Panc1 (cell line): Measurements from ENCODE around the gene SHROOM3.

Source experiments
- REST ChIP-seq, 2 experiments: IDR thresholded peaks; 2 replicates each; pipeline ENCODE4 v1.6.1; 2011 to 2012; ENCODE audit warnings: low read depth in 2 of 2, control low read depth in 1 of 2, low read length in 1 of 2, mild to moderate bottlenecking in 1 of 2, moderate library complexity in 1 of 2; ENCODE audit not compliant: insufficient read depth in 1 of 2
- TF ChIP-seq, protein P1 (sequence below): fragments of 450-650 bp; IDR thresholded peaks from 2 replicates; pipeline ENCODE4 v1.5.1; 2017; ENCODE audit warnings: mild to moderate bottlenecking

DNA sequence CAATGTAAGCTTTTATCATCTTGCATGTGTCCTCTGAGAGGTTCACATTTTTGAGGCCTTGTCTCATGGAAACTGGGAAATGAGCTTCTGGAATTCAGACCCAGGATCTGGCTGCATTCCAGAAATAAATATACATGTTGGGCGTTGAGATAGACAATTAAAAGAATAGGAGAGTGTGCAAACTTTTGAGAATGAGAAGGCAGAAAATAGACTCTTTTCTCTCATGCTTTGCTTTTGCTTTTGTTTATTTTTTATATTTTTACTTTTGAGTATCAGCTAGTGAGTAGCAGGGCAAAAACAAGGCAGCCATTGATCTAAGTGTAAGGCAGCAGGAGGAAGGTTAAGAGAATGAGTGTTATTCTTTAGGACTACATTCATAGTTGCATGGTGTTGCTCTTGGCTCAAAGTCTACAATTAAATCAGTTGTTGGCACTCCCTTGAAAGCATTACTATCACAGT lies 12.4 kb downstream of the SHROOM3 start:
- TF ChIP-seq, protein P1, sequence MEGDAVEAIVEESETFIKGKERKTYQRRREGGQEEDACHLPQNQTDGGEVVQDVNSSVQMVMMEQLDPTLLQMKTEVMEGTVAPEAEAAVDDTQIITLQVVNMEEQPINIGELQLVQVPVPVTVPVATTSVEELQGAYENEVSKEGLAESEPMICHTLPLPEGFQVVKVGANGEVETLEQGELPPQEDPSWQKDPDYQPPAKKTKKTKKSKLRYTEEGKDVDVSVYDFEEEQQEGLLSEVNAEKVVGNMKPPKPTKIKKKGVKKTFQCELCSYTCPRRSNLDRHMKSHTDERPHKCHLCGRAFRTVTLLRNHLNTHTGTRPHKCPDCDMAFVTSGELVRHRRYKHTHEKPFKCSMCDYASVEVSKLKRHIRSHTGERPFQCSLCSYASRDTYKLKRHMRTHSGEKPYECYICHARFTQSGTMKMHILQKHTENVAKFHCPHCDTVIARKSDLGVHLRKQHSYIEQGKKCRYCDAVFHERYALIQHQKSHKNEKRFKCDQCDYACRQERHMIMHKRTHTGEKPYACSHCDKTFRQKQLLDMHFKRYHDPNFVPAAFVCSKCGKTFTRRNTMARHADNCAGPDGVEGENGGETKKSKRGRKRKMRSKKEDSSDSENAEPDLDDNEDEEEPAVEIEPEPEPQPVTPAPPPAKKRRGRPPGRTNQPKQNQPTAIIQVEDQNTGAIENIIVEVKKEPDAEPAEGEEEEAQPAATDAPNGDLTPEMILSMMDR, result no peak
- TF ChIP-seq REST (IDR thresholded peaks at IDR 0.05; ENCODE audit: insufficient read depth in 1 of 2, low read depth in 2 of 2, low read length in 1 of 2), result no peak
